ENCODE measurements around the gene GSTM1.

GSTM1 gene

GRCh38 chr1:109718495-109718894, 30.9 kb downstream of the GSTM1 start:
- H3K4me3 ChIP-seq (replicated peaks in 1 of 2; ENCODE audit: low read depth in 2 of 2, low read length in 2 of 2): no peak overlapping the region
- TF ChIP-seq, protein P1, sequence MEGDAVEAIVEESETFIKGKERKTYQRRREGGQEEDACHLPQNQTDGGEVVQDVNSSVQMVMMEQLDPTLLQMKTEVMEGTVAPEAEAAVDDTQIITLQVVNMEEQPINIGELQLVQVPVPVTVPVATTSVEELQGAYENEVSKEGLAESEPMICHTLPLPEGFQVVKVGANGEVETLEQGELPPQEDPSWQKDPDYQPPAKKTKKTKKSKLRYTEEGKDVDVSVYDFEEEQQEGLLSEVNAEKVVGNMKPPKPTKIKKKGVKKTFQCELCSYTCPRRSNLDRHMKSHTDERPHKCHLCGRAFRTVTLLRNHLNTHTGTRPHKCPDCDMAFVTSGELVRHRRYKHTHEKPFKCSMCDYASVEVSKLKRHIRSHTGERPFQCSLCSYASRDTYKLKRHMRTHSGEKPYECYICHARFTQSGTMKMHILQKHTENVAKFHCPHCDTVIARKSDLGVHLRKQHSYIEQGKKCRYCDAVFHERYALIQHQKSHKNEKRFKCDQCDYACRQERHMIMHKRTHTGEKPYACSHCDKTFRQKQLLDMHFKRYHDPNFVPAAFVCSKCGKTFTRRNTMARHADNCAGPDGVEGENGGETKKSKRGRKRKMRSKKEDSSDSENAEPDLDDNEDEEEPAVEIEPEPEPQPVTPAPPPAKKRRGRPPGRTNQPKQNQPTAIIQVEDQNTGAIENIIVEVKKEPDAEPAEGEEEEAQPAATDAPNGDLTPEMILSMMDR (IDR thresholded peaks at IDR 0.05; ENCODE audit: low read depth, low read length): no peak
- peak in 1 of 2 donors; percentile 27 for DNase-seq (ENCODE audit: low read depth in 2 of 2)

DNA sequence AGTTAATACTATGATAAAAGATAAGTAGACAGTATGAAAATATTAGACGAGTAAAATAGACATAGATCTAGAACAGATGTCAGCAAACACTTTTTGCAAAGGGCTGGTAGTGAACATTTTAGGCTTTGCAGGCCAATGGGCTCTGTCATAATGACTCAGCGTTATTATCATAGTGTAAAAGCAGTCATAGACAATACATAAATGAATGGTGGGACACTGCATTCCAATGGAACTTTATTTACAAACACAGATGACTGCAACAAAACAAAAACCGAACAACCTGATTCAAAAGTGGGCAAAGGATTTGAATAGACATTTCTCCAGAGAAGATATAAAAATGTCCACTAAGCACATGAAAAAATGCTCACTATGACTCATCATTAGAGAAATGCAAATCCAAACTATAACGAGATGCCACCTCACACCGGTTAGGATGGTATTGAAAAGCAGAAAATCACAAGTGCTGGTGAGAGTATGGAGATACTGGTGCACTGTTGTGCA, 31.8 kb downstream of the GSTM1 start:
- no peak overlapping the region for H3K4me3 ChIP-seq (replicated peaks in 1 of 2; ENCODE audit: low read depth in 2 of 2, low read length in 2 of 2)
- DNase-seq (ENCODE audit: low read depth in 2 of 2): peak; percentile 51 to 79
- TF ChIP-seq, protein P1 (IDR thresholded peaks at IDR 0.05; ENCODE audit: low read depth, low read length): no peak

GRCh38 chr1:109721042-109721441, 33.4 kb downstream of the GSTM1 start:
- TF ChIP-seq, protein P1 (IDR thresholded peaks at IDR 0.05; ENCODE audit: low read depth, low read length): no peak
- H3K4me3 ChIP-seq (replicated peaks in 1 of 2; ENCODE audit: low read depth in 2 of 2, low read length in 2 of 2): no peak overlapping the region
- peak; percentile 42 to 48 for DNase-seq (ENCODE audit: low read depth in 2 of 2)

DNA sequence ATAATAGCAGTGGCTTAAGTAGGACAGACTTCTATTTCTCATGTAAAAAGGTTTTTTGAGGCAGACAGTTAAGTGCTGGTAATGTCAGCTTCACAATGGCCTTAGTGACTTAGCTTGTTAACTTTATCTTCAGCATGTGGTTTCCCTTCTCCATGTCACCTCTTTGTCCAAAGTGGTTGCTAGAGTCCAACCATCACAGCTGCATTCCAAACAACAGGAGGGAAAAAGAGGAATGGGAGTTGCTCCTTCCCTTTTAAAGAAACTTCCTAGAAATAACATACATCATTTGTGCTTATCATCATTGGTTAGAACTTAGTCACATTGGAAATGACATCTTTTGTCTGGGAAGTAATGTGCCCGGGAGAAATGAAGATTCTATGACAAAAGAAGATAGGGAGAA, 34.4 kb downstream of the GSTM1 start:
- no peak for DNase-seq (ENCODE audit: low read depth in 2 of 2)
- TF ChIP-seq, protein P1 (IDR thresholded peaks at IDR 0.05; ENCODE audit: low read depth, low read length): no peak
- no peak overlapping the region for H3K4me3 ChIP-seq (replicated peaks in 1 of 2; ENCODE audit: low read depth in 2 of 2, low read length in 2 of 2)

DNA sequence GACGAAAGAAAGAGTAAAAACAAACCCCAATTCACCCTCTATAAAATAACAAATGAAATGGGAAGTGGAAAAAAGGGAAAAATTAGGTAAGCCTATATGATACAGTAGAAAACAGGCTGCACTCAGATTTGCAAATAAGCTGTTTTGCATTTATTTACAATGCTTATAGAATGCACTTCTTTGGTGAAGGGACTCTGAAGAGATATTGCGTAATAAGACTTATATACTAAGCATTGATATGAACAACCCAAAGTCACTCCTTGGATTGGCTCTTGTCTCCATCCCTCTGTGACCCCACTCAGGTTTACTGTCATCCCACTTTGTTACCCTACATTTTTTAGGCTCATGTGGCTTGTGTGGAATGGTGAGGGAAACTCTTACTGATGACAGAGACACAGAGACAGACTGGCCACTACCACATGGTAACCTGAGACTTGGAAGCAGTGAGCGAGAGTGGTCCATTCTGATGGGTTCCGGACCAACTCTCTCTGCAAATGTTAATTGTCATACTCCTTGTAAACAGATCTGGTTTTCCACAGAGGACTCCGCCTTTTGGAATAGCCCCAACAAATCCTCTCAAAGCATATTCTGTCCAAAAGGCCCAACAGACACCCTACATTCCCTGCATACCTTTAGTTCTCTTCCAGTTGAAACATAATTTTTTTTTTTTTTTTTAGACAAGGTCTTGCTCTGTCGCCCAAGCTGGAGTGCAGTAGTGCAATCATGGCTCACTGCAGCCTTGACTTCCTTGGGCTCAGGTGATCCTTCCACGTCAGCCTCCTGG, 35.5 kb downstream of the GSTM1 start:
- no peak overlapping the region for H3K4me3 ChIP-seq (replicated peaks in 1 of 2; ENCODE audit: low read depth in 2 of 2, low read length in 2 of 2)
- peak; percentile 10 to 45 for DNase-seq (ENCODE audit: low read depth in 2 of 2)
- TF ChIP-seq, protein P1 (IDR thresholded peaks at IDR 0.05; ENCODE audit: low read depth, low read length): no peak

DNA sequence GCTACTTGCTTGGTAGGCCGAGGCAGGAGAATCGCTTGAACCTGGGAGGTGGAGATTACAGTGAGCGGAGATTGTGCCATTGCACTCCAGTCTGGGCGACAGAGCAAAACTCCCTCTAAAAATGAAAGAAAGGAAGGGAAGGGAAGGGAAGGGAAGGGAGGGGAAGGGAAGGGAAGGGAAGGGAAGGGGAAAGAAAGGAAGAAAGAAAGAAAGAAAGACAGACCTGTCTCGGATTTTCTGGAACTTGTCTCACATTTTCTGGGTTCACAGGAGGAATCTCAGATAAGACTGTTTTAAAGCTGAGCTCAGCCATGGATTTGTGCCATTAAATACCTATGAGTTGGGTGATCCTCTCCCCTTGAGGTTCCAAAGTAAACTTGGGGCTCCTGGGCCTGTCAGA, 37.3 kb downstream of the GSTM1 start:
- no peak for DNase-seq (ENCODE audit: low read depth in 2 of 2)
- H3K4me3 ChIP-seq (replicated peaks in 1 of 2; ENCODE audit: low read depth in 2 of 2, low read length in 2 of 2): no peak overlapping the region
- TF ChIP-seq, protein P1 (IDR thresholded peaks at IDR 0.05; ENCODE audit: low read depth, low read length): no peak

Data from cardiac fibroblast (primary cell).